ENCODE data around the gene PREX1.

Gene PREX1

DNA sequence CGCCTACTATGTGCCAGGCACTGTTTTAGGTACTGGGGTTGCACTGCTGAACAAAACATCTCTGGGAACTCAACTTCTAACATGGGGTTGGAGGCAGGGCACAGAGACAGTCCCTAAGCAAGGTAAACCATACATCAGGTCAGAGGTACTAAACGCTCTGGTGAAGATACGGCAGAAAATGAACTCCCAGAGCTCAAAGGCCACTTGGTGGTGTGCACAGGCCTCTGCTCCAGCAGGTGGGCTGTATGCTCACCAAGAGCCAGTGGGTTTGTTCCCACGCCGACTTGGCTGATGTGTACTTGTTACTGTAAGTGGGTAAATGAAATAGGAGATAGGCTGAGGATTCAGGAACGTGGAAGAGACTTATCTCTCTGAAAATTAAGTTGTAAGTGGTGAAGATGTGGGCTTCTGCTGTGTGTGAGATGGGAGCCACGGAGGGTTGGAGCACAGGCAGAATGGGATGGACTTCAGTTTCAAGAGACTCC, 133.4 kb downstream of the PREX1 start:
- no peak for DNase-seq

DNA sequence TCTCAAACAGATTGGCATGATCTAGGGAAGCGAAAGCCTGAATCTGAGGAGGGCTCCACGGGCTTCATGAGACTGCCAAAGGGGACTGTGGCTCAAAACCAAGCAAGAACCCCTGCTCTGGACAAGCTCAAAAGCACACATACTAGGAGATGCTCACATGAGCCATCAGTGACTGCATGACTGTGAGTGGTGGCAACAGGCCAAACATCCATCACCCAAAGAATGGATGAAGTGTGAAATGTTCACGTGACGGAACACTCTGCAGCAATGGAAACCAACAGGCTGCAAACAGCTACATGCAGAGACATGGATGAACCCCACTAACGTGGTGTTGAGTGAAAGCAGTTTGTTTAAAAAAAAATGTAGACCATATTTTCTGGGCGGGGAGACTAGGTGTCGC, 136.3 kb downstream of the PREX1 start:
- DNase-seq: no peak

DNA sequence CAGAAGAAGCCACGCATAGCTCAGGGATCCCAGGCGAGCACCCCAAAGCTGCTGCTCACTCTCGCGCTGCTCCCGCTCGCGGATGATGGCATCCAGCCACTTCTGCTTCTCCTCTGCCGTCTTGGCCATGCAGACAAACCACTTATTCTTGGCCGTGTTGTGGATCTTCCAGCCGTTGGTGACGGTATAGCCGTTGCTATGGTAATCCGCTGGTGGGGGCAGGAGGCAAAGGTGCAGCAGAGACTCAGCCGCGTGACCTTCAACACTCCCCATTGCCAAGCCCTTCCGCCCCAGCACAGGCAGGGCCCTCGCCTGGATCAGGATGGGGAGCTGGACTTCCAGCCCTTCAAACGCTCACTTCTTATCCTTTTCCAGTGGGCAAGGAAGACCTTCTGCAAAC, 136.9 kb downstream of the PREX1 start:
- DNase-seq: no peak

GRCh38 chr20:48689874-48690571, 137.8 kb downstream of the PREX1 start:
- DNase-seq: no peak

GRCh38 chr20:48689388-48689787, 138.4 kb downstream of the PREX1 start:
- DNase-seq: no peak

- no peak for DNase-seq
Measured at GRCh38 chr20:48688579-48688978, 139.2 kb downstream of the PREX1 start.

- no peak for DNase-seq
Measured at GRCh38 chr20:48687117-48687800, 140.5 kb downstream of the PREX1 start.

GRCh38 chr20:48686238-48687116, 141.3 kb downstream of the PREX1 start:
- DNase-seq: no peak

- no peak for DNase-seq
Measured at GRCh38 chr20:48685300-48685699, 142.5 kb downstream of the PREX1 start.

DNA sequence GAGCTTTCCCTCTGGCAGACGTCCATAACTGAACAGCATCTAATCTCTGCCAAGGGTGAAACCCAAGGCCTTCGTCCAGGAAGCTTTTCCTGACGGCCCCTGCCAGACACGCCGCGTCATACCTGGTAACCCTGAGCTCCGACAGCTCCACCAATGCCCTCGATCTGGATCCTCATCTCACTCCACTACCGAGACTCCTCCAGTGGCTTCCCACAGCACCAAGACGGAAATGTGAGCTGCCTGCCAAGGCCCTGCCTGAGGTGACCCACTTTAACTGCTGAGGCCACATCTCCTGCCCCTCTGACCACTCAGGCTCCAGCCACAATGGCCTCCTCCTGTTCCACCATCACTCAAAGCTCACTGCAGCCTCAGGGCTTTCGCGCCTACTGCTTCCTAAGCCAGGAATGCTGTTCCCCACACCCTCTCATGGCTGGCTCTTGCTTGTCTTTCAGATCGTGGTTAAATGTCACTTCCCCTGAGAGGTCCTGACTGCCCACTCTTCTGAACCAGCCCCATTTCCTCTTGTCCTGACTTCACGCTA, 143.2 kb downstream of the PREX1 start:
- no peak for DNase-seq

DNA sequence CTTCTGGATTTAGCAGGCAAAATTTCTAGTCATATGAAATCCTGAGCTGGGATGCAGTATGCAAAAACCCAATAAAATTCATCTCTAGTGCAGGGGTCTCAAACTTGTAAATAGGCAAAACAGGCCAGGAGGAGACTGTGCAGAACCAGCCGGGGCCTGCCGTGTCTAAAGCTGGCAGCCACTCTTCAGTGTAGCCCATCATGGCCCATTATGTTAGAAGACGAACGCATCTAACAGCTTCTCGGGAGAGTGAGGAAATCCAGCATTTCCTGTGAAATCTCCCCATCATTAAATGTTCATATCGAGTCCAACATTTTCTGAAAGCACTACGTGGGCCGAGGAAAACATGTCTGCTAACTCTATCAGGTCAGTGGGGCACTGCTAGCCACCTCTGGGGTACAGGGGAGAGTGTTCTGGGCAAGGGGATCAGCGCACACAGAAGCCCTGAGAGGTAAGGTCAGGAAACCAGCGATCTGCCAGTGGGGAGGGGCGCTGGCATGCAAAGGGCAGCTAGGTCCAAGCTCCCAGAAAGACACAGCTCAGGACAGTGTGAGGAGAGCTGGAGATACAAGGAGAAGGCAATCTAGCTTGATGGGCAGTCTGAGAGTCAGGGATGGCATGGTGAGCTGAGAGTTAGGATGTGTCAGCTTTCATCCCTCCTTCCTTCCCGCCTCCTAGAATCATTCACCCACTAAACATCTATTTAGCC, 144.2 kb downstream of the PREX1 start:
- DNase-seq: no peak

GRCh38 chr20:48682529-48683363, 145.1 kb downstream of the PREX1 start:
- no peak for DNase-seq

DNA sequence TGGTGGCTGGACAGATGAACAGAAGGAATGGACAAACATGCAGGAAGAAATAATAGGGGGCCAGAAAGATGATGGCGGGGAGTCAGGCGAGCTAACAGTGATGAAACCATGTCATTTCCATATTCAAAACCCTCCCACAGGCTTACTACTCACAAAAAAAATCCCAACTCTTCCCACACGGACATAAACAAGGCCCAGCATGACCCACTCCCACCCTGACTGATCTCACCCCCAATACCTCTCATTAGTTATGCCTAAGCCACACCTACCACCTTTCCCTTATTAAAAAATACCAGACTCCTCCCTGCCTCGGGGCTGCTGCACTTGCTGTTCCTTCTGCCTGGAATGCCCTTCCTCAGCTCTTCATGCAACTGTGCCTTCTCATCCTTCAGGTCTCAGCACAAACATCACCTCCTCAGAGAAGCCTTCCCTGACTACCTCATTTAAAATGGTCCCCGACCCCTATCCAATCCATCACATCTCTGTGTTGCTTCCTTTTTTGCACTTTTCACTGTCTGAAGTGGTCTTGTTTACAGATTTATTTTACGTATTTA, 145.8 kb downstream of the PREX1 start:
- no peak for DNase-seq

GRCh38 chr20:48681201-48681872, 146.5 kb downstream of the PREX1 start:
- no peak for DNase-seq

- no peak for DNase-seq
Measured at GRCh38 chr20:48680650-48681049, 147.1 kb downstream of the PREX1 start.

DNA sequence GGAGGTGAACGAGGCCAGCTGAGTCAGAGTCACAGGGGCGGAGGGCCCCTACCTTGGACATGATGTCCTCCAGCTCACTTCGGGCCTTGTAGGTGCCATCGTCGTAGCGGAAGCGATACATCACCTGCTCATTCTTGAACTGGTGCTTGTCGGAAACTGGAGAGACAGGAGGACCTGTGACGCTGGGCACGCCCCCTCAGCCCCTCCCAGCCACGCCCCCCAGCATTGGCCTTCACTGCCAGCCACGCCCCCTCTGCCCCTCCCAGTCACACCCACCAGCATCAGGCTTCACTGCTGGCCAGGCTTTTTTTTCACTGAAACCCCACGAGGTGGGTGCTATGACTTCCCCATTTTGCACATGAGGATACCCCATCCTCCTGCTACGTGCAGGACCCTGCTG, 148.2 kb downstream of the PREX1 start:
- no peak for DNase-seq

DNA sequence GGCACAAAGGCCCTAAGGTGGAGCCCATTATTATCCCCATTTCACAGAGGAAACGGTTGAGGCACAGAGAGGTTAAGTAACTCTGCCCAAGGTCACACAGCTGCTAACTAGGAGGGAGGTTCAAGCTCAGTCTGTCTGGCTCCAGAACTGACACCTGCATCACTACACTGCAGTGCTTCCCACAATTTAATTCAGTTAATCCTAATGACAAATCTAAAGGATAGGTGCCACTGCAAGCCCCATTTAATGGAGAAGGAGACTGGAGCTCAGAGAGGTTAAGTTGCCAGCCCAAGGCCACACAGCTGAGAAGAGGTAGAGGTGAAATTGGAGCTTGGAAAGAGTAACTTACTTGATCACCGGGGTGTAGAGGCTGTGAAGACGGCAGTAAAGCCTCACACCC, 148.8 kb downstream of the PREX1 start:
- DNase-seq: no peak

DNA sequence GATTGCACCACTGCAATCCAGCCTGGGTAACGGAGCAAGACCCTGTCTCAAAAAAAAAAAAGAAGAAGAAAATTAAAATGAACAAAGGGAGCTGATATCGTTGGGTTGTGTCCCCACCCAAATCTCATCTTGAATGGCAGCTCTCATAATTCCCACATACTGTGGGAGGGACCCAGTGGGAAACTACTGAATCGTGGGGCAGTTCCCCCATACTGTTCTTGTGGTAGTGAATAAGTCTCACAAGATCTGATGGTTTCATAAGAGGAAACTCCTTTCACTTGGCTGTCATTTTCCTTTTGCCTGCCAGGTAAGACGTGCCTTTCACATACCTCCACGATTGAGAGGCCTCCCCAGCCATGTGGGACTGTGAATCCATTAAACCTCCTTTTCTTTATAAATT, 149.4 kb downstream of the PREX1 start:
- DNase-seq: no peak

DNA sequence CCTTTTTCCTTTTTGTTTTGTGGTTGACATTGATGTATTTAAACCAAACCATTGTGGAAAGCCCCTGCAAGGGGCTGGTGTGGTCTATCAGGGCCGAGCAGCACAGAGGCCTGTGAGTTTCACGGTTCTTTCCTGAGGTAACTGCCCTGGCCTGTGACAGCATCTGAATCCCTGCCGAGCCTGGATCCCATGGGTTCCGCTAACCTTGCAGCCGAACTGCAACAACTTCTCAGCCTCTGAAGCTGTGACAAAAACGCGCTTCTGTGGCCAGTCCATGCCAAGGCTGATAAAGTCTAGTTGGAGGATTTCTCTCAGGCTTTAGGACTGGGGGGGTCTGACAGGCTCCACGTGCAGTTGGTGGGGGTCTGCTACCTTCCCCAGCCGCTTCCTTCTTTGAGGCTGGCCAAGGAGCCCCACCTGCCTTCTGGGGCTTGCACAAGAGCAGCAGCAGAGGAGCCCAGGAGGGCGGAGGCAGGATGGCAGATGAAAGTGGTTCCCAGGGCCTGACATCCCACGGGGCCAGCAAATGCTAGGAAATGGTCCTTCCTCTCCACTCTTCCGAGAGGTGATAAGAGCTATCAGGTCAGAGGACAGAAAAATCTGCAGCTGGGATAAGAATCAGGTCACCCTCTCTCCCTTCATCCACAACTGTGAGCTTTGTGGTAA, 150.9 kb downstream of the PREX1 start:
- DNase-seq: no peak

GRCh38 chr20:48676125-48676524, 151.7 kb downstream of the PREX1 start:
- no peak for DNase-seq
